HEK293 (cell line): ENCODE data around the gene ATP13A3.

Source experiments
- CTCF ChIA-PET: fragments of 350-600 bp; formaldehyde crosslinking; extraction: SDS; loops from one replicate; lab custom pipeline; 2021; ENCODE audit warnings: antibody characterized with exemption; lab: Yijun Ruan, JAX
- POLR2A ChIA-PET: fragments of 300-600 bp; formaldehyde crosslinking; extraction: SDS; loops from one replicate; lab custom pipeline; 2020; ENCODE audit warnings: antibody characterized with exemption, inconsistent platforms; lab: Yijun Ruan, JAX
- H3K27ac ChIP-seq: fragments of 200-500 bp; sonication (Bioruptor generic); 2 replicates; pipeline ENCODE4 v1.5.1; 2014; ENCODE audit warnings: low read depth, low read length, control low read depth, inconsistent platforms; ENCODE audit errors: extremely low read depth
- H3K36me3 ChIP-seq, 2 experiments: fragments of 200-500 bp in 1 of 2; sonication (Bioruptor generic) in 1 of 2; 1 replicate in 1 of 2; 2 replicates in 1 of 2; pipeline ENCODE4 v1.5.1; 2014 to 2017; ENCODE audit warnings: inconsistent platforms in 2 of 2, low read length in 2 of 2; ENCODE audit not compliant: control insufficient read depth in 2 of 2, insufficient read depth in 1 of 2
- H3K4me1 ChIP-seq: fragments of 200-500 bp; sonication (Bioruptor generic); 2 replicates; pipeline ENCODE4 v1.5.1; 2014; ENCODE audit warnings: mild to moderate bottlenecking, low read length, inconsistent platforms; ENCODE audit not compliant: control insufficient read depth, insufficient read depth
- H3K4me3 ChIP-seq: 2 replicates; pipeline ENCODE4 v1.5.1; 2011; ENCODE audit warnings: low read depth, mild to moderate bottlenecking, control low read depth, low read length, moderate library complexity
- H3K9me3 ChIP-seq: fragments of 200-500 bp; sonication (Bioruptor generic); 2 replicates; pipeline ENCODE4 v1.5.1; 2014; ENCODE audit warnings: low read depth, low read length, inconsistent platforms; ENCODE audit not compliant: control insufficient read depth, insufficient read depth
- EGR2 ChIP-seq: fragments of 450-650 bp; formaldehyde crosslinking; IDR thresholded peaks from 2 replicates; pipeline ENCODE4 v1.5.1; 2016; ENCODE audit warnings: low read depth, missing biosample characterization, missing genetic modification characterization
- GLIS1 ChIP-seq: fragments of 450-650 bp; formaldehyde crosslinking; IDR thresholded peaks from 2 replicates; pipeline ENCODE4 v1.5.1; 2016; ENCODE audit warnings: missing biosample characterization, missing genetic modification characterization
- GLIS2 ChIP-seq: fragments of 450-650 bp; formaldehyde crosslinking; IDR thresholded peaks from 2 replicates; pipeline ENCODE4 v1.5.1; 2016; ENCODE audit warnings: missing biosample characterization, missing genetic modification characterization
- IKZF3 ChIP-seq: fragments of 450-650 bp; IDR thresholded peaks from 2 replicates; pipeline ENCODE4 v1.5.0; 2018; ENCODE audit warnings: missing biosample characterization, mild to moderate bottlenecking, missing genetic modification characterization, moderate library complexity
- SALL2 ChIP-seq: fragments of 450-650 bp; formaldehyde crosslinking; IDR thresholded peaks from 2 replicates; pipeline ENCODE4 v1.5.0; 2017; ENCODE audit warnings: missing biosample characterization, mild to moderate bottlenecking, missing genetic modification characterization, borderline replicate concordance
- SCRT2 ChIP-seq: fragments of 450-650 bp; formaldehyde crosslinking; IDR thresholded peaks from 2 replicates; pipeline ENCODE4 v1.5.1; 2016; ENCODE audit warnings: missing biosample characterization, missing genetic modification characterization
- SP2 ChIP-seq: fragments of 450-650 bp; formaldehyde crosslinking; IDR thresholded peaks from 2 replicates; pipeline ENCODE4 v1.5.1; 2016; ENCODE audit warnings: missing biosample characterization, missing genetic modification characterization
- SP7 ChIP-seq: fragments of 450-650 bp; formaldehyde crosslinking; IDR thresholded peaks from 2 replicates; pipeline ENCODE4 v1.5.1; 2016; ENCODE audit warnings: missing biosample characterization, missing genetic modification characterization
- ZBTB17 ChIP-seq: fragments of 450-650 bp; formaldehyde crosslinking; IDR thresholded peaks from 2 replicates; pipeline ENCODE4 v1.5.1; 2016; ENCODE audit warnings: missing biosample characterization, missing genetic modification characterization
- ZBTB26 ChIP-seq: fragments of 450-650 bp; formaldehyde crosslinking; optimal IDR thresholded peaks from 2 replicates; pipeline ENCODE3; 2016; ENCODE audit warnings: missing biosample characterization, mild to moderate bottlenecking, missing genetic modification characterization
- ZFHX2 ChIP-seq: fragments of 450-650 bp; formaldehyde crosslinking; conservative IDR thresholded peaks from 2 replicates; pipeline ENCODE4 v1.5.1; 2016; ENCODE audit warnings: missing biosample characterization, missing genetic modification characterization
- ZIC2 ChIP-seq: fragments of 450-650 bp; formaldehyde crosslinking; IDR thresholded peaks from 2 replicates; pipeline ENCODE4 v1.5.1; 2016; ENCODE audit warnings: missing biosample characterization, missing genetic modification characterization
- ZNF19 ChIP-seq: fragments of 450-650 bp; formaldehyde crosslinking; IDR thresholded peaks from 2 replicates; pipeline ENCODE4; 2016; ENCODE audit warnings: missing biosample characterization, missing genetic modification characterization, low read depth
- ZNF2 ChIP-seq: fragments of 450-650 bp; formaldehyde crosslinking; IDR thresholded peaks from 2 replicates; pipeline ENCODE4 v1.5.1; 2016; ENCODE audit warnings: missing biosample characterization, missing genetic modification characterization
- ZNF335 ChIP-seq: fragments of 450-650 bp; formaldehyde crosslinking; conservative IDR thresholded peaks from 2 replicates; pipeline ENCODE4 v1.5.1; 2016; ENCODE audit warnings: missing biosample characterization, missing genetic modification characterization
- ZNF354C ChIP-seq: fragments of 450-650 bp; formaldehyde crosslinking; IDR thresholded peaks from 2 replicates; pipeline ENCODE4 v1.5.1; 2016; ENCODE audit warnings: missing biosample characterization, missing genetic modification characterization, low read depth, borderline replicate concordance
- ZNF366 ChIP-seq: fragments of 450-650 bp; formaldehyde crosslinking; conservative IDR thresholded peaks from 2 replicates; pipeline ENCODE4 v1.5.1; 2016; ENCODE audit warnings: missing biosample characterization, missing genetic modification characterization
- ZNF449 ChIP-seq: fragments of 450-650 bp; formaldehyde crosslinking; IDR thresholded peaks from 2 replicates; pipeline ENCODE4 v1.5.1; 2017; ENCODE audit warnings: missing biosample characterization, mild to moderate bottlenecking, missing genetic modification characterization, moderate library complexity
- ZNF600 ChIP-seq: fragments of 450-650 bp; formaldehyde crosslinking; IDR thresholded peaks from 2 replicates; pipeline ENCODE4 v1.5.1; 2016; ENCODE audit warnings: missing biosample characterization, missing genetic modification characterization
- ZNF610 ChIP-seq: fragments of 450-650 bp; formaldehyde crosslinking; IDR thresholded peaks from 2 replicates; pipeline ENCODE4 v1.5.1; 2016; ENCODE audit warnings: missing biosample characterization, missing genetic modification characterization, borderline replicate concordance
- ZNF670 ChIP-seq: fragments of 450-650 bp; formaldehyde crosslinking; IDR thresholded peaks from 2 replicates; pipeline ENCODE4 v1.5.1; 2016; ENCODE audit warnings: missing biosample characterization, missing genetic modification characterization, low read depth
- ZNF704 ChIP-seq: fragments of 450-650 bp; formaldehyde crosslinking; IDR thresholded peaks from 2 replicates; pipeline ENCODE4 v1.5.1; 2016; ENCODE audit warnings: missing biosample characterization, missing genetic modification characterization
- TF ChIP-seq, protein P1 (sequence below): fragments of 450-650 bp; formaldehyde crosslinking; IDR thresholded peaks from 2 replicates; pipeline ENCODE4 v1.5.1; 2016; ENCODE audit warnings: missing biosample characterization, missing genetic modification characterization
- TF ChIP-seq, protein P2 (sequence below): fragments of 450-650 bp; formaldehyde crosslinking; conservative IDR thresholded peaks from 2 replicates; pipeline ENCODE4 v1.5.1; 2016; ENCODE audit warnings: low read depth, missing biosample characterization, missing genetic modification characterization

The ATP13A3 gene

GRCh38 chr3:194485881-194486539, 792 bp downstream of the ATP13A3 start:
- CTCF ChIA-PET, result interaction anchor here (0.6 to 3.6 kb wide), 8 partner anchors 9 to 140 kb away, joined by 3 to 25 read pairs (median 4); no protein-coding TSS in a partner anchor
- H3K9me3 ChIP-seq, result no peaks in the 10 kb centered on the region
- POLR2A ChIA-PET, result interaction anchor here (0.9 kb wide), 1 partner anchor 14 kb away, joined by 3 read pairs; no protein-coding TSS in a partner anchor
- TF ChIP-seq ZNF19 (tag by site-specific recombination) (no peak), ZNF449 (tag by site-specific recombination) (peak; percentile 26; the same call in 1 of the 2 replicates), ZNF335 (peak; percentile 16; the same call in 1 of the 2 replicates), SCRT2 (0 out of 2 replicates have a peak, but pooled peaks have one; percentile 12), ZBTB17 (0 out of 2 replicates have a peak, but pooled peaks have one; percentile 17), ZNF610 (tag by site-specific recombination) (no peak), SALL2 (no peak), ZNF366 (tag by site-specific recombination) (0 out of 2 replicates have a peak, but pooled peaks have one; percentile 9), ZBTB26 (tag by site-specific recombination) (peak; percentile 82), ZNF670 (tag by site-specific recombination) (no peak), IKZF3 (tag by site-specific recombination) (peak; percentile 56; the same call in 1 of the 2 replicates), GLIS2 (tag by site-specific recombination) (peak; percentile 77), SP2 (0 out of 2 replicates have a peak, but pooled peaks have one; percentile 10), ZIC2 (peak; percentile 24; the same call in 1 of the 2 replicates), ZNF704 (no peak), ZNF354C (tag by site-specific recombination) (no peak), GLIS1 (tag by site-specific recombination) (peak; percentile 41), ZNF600 (tag by site-specific recombination) (0 out of 2 replicates have a peak, but pooled peaks have one; percentile 40), EGR2 (tag by site-specific recombination) (peak; percentile 93), SP7 (tag by site-specific recombination) (peak; percentile 5; the same call in 1 of the 2 replicates), ZFHX2 (tag by site-specific recombination) (peak; percentile 98), ZNF2 (tag by site-specific recombination) (no peak)
- TF ChIP-seq, protein P1, sequence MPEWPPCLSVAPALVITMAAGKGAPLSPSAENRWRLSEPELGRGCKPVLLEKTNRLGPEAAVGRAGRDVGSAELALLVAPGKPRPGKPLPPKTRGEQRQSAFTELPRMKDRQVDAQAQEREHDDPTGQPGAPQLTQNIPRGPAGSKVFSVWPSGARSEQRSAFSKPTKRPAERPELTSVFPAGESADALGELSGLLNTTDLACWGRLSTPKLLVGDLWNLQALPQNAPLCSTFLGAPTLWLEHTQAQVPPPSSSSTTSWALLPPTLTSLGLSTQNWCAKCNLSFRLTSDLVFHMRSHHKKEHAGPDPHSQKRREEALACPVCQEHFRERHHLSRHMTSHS (tag by site-specific recombination), result no peak
- TF ChIP-seq, protein P2, sequence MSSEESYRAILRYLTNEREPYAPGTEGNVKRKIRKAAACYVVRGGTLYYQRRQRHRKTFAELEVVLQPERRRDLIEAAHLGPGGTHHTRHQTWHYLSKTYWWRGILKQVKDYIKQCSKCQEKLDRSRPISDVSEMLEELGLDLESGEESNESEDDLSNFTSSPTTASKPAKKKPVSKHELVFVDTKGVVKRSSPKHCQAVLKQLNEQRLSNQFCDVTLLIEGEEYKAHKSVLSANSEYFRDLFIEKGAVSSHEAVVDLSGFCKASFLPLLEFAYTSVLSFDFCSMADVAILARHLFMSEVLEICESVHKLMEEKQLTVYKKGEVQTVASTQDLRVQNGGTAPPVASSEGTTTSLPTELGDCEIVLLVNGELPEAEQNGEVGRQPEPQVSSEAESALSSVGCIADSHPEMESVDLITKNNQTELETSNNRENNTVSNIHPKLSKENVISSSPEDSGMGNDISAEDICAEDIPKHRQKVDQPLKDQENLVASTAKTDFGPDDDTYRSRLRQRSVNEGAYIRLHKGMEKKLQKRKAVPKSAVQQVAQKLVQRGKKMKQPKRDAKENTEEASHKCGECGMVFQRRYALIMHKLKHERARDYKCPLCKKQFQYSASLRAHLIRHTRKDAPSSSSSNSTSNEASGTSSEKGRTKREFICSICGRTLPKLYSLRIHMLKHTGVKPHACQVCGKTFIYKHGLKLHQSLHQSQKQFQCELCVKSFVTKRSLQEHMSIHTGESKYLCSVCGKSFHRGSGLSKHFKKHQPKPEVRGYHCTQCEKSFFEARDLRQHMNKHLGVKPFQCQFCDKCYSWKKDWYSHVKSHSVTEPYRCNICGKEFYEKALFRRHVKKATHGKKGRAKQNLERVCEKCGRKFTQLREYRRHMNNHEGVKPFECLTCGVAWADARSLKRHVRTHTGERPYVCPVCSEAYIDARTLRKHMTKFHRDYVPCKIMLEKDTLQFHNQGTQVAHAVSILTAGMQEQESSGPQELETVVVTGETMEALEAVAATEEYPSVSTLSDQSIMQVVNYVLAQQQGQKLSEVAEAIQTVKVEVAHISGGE (tag by site-specific recombination), result no peak

More at GRCh38 chr3:194485881-194486539, 792 bp downstream of the ATP13A3 start:
- Histone ChIP-seq H3K27ac (peak overlapping the region; percentile 60; the same call in 1 of the 2 replicates), H3K4me3 (peak overlapping the region; percentile 80), H3K36me3 (peaks cover 0 to 14% of the 10 kb centered on the region in 2 experiments; a peak in 2 of 3 replicates), H3K4me1 (peaks cover 6% of the 10 kb centered on the region; the same call in 1 of the 2 replicates)
